GM13977 (cell line): Measurements from ENCODE around the gene ACTA1.

Source experiments
- DNase-seq: peaks from one replicate; pipeline ENCODE4 v3.0.0; 2012; ENCODE audit warnings: low spot score
- CTCF ChIP-seq: IDR thresholded peaks from 2 replicates; pipeline ENCODE4 v1.5.1; 2012; ENCODE audit warnings: mild to moderate bottlenecking, control low read depth; ENCODE audit not compliant: insufficient read depth; ENCODE audit errors: extremely low read depth, missing control alignments
- in situ Hi-C: fragments of 300-500 bp; cut with MboI; formaldehyde crosslinking; loops from one replicate; pipeline ENCODE4 v1.12.0; 2022; ENCODE audit warnings: low sequenced_read_pairs, low pct_unique_long_range_greater_than_20kb, mixed read lengths, inconsistent platforms; ENCODE audit not compliant: unreplicated experiment

ACTA1 gene

DNA sequence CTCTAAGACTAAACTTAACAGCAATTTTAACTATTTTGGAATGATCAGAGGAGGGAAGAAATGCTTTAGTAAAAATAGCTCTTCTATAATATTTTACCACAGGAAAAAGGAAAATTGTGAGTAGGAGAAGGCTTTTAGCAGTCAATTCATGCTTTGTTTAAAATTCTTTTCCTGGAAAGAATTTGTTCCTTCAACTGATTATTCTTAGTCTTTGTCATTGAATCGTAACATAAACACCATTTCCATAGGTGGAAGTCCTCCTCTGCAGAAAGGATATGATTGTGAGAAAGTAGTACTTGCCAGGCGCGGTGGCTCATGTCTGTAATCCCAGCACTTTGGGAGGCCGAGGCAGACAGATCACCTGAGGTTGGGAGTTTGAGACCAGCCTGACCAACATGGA, 11.9 kb upstream of the ACTA1 start:
- in situ Hi-C loops: no loop called here

DNA sequence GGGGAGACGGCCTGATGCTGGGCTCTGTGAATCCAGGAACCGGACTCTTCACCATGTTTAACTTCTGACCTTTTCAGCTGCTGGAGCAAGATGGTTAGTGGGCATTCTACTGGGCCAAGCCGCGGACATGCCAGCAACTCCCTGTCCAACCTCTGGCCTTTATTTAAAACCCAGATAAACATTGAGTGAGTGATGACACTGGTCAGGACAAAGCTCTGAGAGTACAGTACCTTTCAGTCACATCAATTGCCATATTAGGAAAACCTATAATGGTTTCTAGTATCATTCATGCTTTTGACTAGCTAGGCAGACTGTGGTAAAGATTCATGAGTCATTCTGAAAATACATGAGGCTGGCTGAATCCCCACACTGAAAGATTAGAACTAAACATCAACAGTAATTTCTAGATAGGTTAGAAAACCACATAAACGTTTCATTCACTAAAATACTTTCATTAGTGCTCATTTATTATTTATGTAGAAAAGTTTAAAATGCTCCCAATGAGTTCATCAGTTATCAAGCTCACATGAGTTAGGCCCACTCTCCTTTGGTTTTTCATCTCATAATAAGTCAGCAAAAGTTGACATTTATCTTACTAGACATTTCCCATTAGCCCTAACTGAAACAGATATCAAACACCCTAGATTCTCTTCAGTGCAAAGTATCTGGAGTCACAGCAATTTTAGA, 7.1 kb upstream of the ACTA1 start:
- no peak for TF ChIP-seq CTCF
- in situ Hi-C loops: no loop called here
- peak; percentile 85 for DNase-seq

More for the DNA sequence above, 11.9 kb upstream of the ACTA1 start:
- no peak for TF ChIP-seq CTCF
- DNase-seq: no peak

DNA sequence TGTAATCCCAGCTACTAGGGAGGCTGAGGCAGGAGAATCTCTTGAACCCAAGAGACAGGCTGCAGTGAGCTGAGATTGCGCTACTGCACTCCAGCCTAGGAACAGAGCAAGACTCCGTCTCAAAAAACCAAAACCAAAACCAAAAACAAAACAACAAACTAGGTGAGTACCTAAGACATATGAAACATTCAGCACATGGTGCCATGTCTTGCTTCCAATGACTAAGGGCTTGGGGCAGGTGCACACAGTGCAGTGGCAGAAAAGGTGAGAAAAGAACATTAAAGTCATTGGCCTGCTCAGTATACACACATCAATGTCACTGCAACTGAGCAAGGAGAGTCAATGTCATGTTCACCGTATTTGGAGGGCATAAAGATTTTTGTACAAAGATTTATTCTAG, 4.1 kb upstream of the ACTA1 start:
- in situ Hi-C loops: no loop called here
- no peak for TF ChIP-seq CTCF
- no peak for DNase-seq

DNA sequence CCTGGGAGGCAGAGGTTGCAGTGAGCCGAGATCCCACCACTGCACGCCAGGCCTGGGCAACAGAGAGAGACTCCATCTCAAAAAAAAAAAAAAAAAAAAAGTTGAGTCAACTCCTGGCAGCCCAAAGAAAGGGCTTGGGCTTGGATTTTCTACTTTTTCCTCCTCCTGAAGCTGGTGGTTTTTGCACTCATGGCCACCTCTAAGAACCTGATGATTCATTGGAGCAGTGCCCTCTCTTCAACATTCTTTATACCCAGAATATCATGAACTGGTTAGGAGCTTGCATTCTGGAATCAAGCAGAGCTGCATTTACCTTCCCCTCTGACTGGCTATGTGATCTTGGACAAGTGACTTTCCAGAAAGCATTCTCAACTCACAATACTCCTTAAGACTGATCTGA, 3.5 kb upstream of the ACTA1 start:
- no peak for TF ChIP-seq CTCF
- DNase-seq: no peak
- in situ Hi-C loops: no loop called here

DNA sequence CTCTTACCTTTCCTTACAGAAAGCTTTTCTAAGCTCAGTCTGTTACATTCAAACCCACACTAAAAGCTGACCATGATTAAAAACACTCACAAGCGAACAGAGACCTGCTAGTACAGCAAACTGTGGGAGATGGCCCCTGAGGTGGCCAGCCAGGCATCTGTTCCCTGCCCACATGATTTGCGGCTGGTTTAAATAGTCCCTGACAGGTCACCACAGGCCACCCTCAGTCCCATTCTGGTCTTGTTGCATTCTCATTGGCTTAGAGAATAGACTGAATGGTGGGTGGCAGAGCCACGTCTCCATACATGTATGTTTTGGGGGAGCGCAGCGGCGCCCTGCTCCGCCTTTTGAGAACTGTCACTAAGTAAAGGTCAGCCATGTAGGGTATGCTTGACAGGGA, 2.3 kb upstream of the ACTA1 start:
- DNase-seq: no peak
- TF ChIP-seq CTCF: no peak
- in situ Hi-C loops: no loop called here

DNA sequence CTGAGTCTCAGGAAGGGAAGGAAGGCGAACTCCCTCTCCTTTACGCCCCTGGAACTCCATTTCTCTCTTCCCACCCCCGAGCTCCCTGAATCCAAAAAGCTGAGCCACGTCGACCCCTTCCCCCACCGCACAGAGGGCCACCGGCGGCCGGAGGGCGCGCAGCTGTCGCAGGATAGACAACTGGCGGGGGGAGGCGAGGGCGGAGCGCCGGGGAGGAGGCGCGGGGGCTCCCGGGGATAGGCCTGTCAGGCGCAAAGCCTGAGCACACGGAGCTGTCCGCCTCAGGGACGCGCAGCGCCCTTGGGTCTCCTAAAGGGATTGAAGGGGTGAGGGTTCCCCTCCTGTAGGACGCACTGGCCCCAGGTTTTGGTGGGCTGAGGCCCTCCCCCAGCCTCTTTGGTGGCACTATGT, 752 bp upstream of the ACTA1 start:
- DNase-seq: no peak
- in situ Hi-C loops: no loop called here
- TF ChIP-seq CTCF: no peak

- no peak for TF ChIP-seq CTCF
- in situ Hi-C loops: no loop called here
Observed at GRCh38 chr1:229433364-229434004, 410 bp downstream of the ACTA1 start.

More at GRCh38 chr1:229433364-229434004, 410 bp downstream of the ACTA1 start:
- peak; percentile 26 for DNase-seq
